GM12864 (cell line): ENCODE measurements around the gene RASAL2.

Experiments used
- DNase-seq: peaks from one replicate; pipeline ENCODE4 v3.0.0-alpha.2; 2011; ENCODE audit warnings: low read depth
- H3K4me3 ChIP-seq: 2 replicates; pipeline ENCODE4 v1.5.1; 2011; ENCODE audit warnings: mild to moderate bottlenecking, low read depth, low read length, control low read depth
- TF ChIP-seq, protein P1 (sequence below): IDR thresholded peaks from 2 replicates; pipeline ENCODE4 v1.5.1; 2011; ENCODE audit warnings: low read depth, mild to moderate bottlenecking, moderate library complexity, low read length, control low read depth, inconsistent platforms; ENCODE audit errors: missing control alignments

RASAL2 gene

DNA sequence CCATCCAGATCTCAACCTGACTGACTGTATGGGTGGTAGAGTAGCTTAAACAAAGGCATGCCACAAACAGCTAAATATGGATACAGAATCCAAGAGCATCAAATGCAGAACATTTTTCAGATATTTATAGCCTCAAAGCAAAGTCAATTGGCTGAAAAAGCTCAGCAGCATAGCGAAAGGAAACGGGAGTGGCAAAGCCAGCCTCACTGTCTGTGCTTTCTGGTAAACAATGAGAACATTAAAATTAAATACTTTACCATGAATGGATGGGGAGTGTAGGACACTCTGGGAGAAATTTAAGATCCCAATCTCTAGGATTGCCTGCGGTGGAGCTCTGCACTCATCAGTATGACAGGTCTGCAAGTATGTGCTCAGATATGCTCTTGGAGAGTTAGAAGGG is 4.4 kb downstream of the RASAL2 start:
- no peak for DNase-seq
- TF ChIP-seq, protein P1, sequence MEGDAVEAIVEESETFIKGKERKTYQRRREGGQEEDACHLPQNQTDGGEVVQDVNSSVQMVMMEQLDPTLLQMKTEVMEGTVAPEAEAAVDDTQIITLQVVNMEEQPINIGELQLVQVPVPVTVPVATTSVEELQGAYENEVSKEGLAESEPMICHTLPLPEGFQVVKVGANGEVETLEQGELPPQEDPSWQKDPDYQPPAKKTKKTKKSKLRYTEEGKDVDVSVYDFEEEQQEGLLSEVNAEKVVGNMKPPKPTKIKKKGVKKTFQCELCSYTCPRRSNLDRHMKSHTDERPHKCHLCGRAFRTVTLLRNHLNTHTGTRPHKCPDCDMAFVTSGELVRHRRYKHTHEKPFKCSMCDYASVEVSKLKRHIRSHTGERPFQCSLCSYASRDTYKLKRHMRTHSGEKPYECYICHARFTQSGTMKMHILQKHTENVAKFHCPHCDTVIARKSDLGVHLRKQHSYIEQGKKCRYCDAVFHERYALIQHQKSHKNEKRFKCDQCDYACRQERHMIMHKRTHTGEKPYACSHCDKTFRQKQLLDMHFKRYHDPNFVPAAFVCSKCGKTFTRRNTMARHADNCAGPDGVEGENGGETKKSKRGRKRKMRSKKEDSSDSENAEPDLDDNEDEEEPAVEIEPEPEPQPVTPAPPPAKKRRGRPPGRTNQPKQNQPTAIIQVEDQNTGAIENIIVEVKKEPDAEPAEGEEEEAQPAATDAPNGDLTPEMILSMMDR, result no peak
- H3K4me3 ChIP-seq, result no peak overlapping the region

DNA sequence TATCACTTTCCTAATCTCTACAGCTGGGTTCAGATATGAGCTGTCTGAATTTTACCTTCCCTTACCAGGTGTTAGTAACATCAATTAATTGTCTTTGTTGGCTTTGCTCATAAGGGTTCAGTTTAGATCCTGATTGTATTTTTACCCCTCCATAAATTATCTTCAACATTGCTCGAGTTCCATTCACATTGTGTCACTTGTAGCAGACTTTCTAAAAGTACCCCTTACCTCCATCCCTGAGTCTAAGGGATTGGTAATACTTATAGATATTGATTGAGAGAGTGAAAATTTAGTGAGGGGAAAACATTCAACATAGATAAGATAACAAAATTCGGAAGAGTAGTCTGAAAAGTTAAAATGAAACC is 7.3 kb downstream of the RASAL2 start:
- TF ChIP-seq, protein P1, result no peak
- H3K4me3 ChIP-seq, result no peak overlapping the region
- DNase-seq, result no peak

DNA sequence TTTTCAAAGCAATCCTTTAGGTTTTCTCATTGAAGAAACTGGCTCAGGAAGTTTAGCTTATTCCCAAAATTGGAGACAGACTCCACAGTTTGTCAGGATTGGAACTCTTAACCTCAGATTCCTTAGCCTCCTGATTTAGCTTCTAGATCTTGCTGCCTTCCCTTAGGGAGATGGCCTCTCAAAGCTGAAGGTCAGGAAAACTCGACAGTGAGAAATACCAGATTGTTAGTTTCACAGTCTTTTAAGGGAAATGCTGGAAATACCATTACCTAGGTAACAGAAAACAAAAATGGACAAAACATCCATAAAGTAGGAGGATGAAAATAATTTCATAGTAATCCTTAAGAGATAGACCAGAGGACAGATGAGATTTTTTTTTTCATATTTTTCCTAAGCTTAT is 7.8 kb downstream of the RASAL2 start:
- TF ChIP-seq, protein P1, result no peak
- no peak overlapping the region for H3K4me3 ChIP-seq
- no peak for DNase-seq

DNA sequence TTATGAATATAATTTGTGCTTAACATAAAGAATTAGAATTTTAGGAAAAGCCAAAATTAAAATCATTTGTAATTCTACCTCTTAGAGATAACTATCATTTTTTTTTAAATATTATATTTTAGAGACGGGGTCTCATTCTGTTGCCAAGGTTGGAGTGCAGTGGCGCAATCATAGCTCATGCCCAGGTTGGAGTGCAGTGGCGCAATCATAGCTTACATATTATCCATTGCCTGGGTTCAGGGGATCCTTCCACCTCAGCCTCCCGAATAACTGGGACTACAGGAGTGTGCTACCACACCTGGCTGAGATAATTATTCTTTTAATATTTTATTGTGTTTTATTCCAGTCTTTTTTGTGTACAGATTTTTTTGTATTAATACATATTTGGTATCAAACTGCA is 8.3 kb downstream of the RASAL2 start:
- TF ChIP-seq, protein P1, result no peak
- H3K4me3 ChIP-seq, result no peak overlapping the region
- no peak for DNase-seq

DNA sequence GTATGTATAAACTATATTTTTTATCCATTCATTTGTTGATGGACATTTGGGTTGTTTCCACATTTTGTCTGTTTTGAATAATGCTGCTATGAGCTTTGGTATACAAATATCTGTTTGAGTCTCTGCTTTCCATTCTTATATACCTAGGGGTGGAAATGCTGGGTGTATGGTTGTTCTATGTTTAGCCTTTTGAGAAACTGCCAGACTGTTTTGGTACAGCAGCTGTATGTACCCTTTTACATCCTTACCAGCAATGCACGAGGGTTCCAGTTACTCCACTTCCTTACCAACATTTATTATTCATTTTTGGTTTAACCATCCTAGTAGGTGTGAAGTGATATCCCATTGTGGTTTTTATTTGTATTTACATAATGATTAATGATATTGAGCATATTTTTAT is 13.9 kb downstream of the RASAL2 start:
- no peak for DNase-seq
- TF ChIP-seq, protein P1, result no peak
- H3K4me3 ChIP-seq, result no peak overlapping the region

DNA sequence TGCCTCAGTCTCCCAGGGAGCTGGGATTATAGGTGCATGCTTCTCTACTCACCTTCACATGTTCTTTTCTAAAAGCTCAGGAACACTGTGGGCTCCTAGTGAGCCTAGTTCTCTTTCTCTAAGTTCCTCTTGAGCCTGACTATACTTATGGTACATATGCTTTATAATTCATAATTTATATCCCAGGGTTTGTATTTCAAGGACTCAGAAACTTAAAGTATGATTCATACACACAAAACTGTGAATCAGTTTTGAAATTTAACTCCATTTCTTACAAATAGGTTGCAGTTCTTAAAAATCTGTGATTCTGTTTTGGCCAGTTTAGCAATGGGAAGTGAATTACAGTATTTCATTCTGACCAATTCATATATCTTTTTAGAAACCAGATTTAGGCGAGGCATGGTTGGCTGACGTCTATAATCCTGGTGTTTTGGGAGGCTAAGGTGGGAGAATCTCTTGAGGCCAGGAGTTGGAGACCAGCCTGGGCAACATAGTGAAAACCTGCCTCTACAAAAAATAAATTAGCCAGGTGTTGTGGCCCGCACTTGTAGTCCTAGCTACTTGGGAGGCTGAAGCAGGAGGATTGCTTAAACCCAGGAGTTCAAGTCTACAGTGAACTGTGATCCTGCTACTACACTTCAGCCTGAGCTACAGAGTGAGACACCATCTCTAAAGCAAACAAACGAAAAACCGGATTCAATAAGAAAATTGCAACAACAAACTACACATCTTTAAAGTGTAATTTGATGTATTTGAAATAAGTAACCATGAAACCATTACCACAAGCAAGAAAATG is 15.6 kb downstream of the RASAL2 start:
- TF ChIP-seq, protein P1, result no peak
- no peak overlapping the region for H3K4me3 ChIP-seq
- no peak for DNase-seq

DNA sequence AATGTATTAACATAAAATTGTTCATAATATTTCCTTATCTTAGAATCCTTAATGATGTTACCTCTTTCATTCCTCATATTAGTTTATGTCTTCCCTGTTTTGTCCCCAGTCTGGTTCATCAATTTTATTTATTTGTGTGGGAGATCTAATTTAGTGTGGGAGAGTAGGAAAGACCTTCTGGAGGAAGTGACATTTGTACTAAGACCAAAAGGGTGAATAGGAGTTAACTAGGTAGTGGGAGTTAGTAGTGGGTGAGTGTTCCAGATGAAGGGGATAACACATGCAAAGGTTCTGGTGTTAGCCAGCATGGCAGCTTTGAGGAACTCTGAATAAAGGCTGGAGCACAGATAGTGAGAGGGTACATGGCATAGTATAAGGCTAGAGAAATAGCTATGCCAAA is 21.4 kb downstream of the RASAL2 start:
- TF ChIP-seq, protein P1, result no peak
- no peak overlapping the region for H3K4me3 ChIP-seq
- no peak for DNase-seq
